DOHH2 (cell line): ENCODE data around the gene STAP2.
"Not testable (repeated sequence)": the region's sequence is repeated elsewhere in the genome, so short reads cannot be mapped to it uniquely, and the experiment has no call there.

ENCODE experiments used
- CTCF ChIP-seq: fragments of 200-600 bp; sonication (generic); IDR thresholded peaks from one replicate; pipeline ENCODE4 v1.5.1; 2014; ENCODE audit warnings: antibody characterized with exemption, mild to moderate bottlenecking, low read depth, low read length; ENCODE audit not compliant: poor library complexity, severe bottlenecking
- EZH2phosphoT487 ChIP-seq: fragments of 200-600 bp; sonication (generic); IDR thresholded peaks from 2 replicates; pipeline ENCODE4 v1.6.1; 2017; ENCODE audit warnings: borderline replicate concordance, mild to moderate bottlenecking, antibody characterized with exemption, low read length, moderate library complexity, mixed read lengths

GRCh38 chr19:4349225-4349624, 10.6 kb upstream of the STAP2 start:
- TF ChIP-seq CTCF, EZH2phosphoT487: not testable (repeated sequence)
